Upper lobe of left lung (tissue), 6 donors: ENCODE measurements around the gene STAT5A. TPM values are rescaled to one million over a fixed set of nuclear protein-coding genes. Genes with fewer than 3 reads are reported as not detected.
A peak's percentile ranks its signal among the peaks of the same experiment; 100 is the strongest.

ENCODE experiments used
- ATAC-seq, 2 donors: fragments of 200-7000 bp; cut with Tn5 transposase; one replicate each; pipeline ENCODE4 v1.9.1; 2022; ENCODE audit warnings: mild to moderate bottlenecking in 2 of 2, moderate library complexity in 2 of 2; ENCODE audit not compliant: low FRiP score in 2 of 2
- DNase-seq, 2 donors: peaks; one replicate each; pipeline ENCODE4 v3.0.0-alpha.2; 2019 to 2020
- H3K27ac ChIP-seq, 4 donors: fragments of 200-600 bp; sonication (generic); one replicate each; pipeline ENCODE4 v1.5.1; 2016 to 2019
- H3K27me3 ChIP-seq, 4 donors: fragments of 200-600 bp; sonication (generic); one replicate each; pipeline ENCODE4 v1.5.1; 2017 to 2019
- H3K36me3 ChIP-seq, 4 donors: fragments of 200-600 bp; sonication (generic); one replicate each; pipeline ENCODE4 v1.5.1; 2016 to 2019
- H3K4me1 ChIP-seq, 4 donors: fragments of 200-600 bp; sonication (generic); one replicate each; pipeline ENCODE4 v1.5.1; 2018 to 2019
- H3K4me3 ChIP-seq, 4 donors: fragments of 200-600 bp; sonication (generic); one replicate each; pipeline ENCODE4 v1.5.1; 2017 to 2019; ENCODE audit warnings: mild to moderate bottlenecking in 2 of 4, moderate library complexity in 1 of 4
- H3K9me3 ChIP-seq, 4 donors: fragments of 200-600 bp; sonication (generic); one replicate each; pipeline ENCODE4 v1.5.1; 2018 to 2019
- EP300 ChIP-seq, 4 donors: sonication (generic); formaldehyde crosslinking; IDR thresholded peaks; one replicate each; pipeline ENCODE4 v1.5.1; 2017; ENCODE audit warnings: antibody characterized with exemption in 4 of 4, control low read depth in 2 of 4
- POLR2A ChIP-seq, 4 donors: fragments of 450-650 bp; IDR thresholded peaks; one replicate each; pipeline ENCODE4 v1.5.1; 2016 to 2017; ENCODE audit warnings: antibody characterized with exemption in 4 of 4, mild to moderate bottlenecking in 2 of 4
- POLR2AphosphoS5 ChIP-seq, 2 donors: sonication (generic); formaldehyde crosslinking; IDR thresholded peaks; one replicate each; pipeline ENCODE4 v1.5.1; 2017; ENCODE audit warnings: antibody characterized with exemption in 2 of 2
- WGBS, 2 donors: methylation state at CpG; one replicate each; pipeline ENCODE4 v1.1.5; 2017 to 2018; 5-methylcytosine and 5-hydroxymethylcytosine counted together
- total RNA-seq, 6 donors: library from RNA; depleted of rRNA in 4 of 6; stranded (reverse); fragments of >200 nt in 4 of 6; gene quantifications; one replicate each; pipeline versions ENCODE4 v1.1.0 to v1.2.1, GENCODE V29; 2016 to 2021
- TF ChIP-seq, protein P1 (sequence below), 6 experiments: fragments of 450-650 bp in 4 of 6; fragments of 200-600 bp in 2 of 6; sonication (generic) in 2 of 6; IDR thresholded peaks; one replicate each; pipeline ENCODE4 v1.5.1; 2016 to 2019; ENCODE audit warnings: antibody characterized with exemption in 6 of 6
- donor health status: DM: no; HTN: no; CAD: no; lungs with moderate emphysema.
- donor health status: DM: no; HTN: yes; CAD: no; lungs with severe emphysema.

The STAT5A gene
- total RNA-seq, 6 donors from 2014 or later: 33.7 to 119 (median 70.3) TPM

DNA sequence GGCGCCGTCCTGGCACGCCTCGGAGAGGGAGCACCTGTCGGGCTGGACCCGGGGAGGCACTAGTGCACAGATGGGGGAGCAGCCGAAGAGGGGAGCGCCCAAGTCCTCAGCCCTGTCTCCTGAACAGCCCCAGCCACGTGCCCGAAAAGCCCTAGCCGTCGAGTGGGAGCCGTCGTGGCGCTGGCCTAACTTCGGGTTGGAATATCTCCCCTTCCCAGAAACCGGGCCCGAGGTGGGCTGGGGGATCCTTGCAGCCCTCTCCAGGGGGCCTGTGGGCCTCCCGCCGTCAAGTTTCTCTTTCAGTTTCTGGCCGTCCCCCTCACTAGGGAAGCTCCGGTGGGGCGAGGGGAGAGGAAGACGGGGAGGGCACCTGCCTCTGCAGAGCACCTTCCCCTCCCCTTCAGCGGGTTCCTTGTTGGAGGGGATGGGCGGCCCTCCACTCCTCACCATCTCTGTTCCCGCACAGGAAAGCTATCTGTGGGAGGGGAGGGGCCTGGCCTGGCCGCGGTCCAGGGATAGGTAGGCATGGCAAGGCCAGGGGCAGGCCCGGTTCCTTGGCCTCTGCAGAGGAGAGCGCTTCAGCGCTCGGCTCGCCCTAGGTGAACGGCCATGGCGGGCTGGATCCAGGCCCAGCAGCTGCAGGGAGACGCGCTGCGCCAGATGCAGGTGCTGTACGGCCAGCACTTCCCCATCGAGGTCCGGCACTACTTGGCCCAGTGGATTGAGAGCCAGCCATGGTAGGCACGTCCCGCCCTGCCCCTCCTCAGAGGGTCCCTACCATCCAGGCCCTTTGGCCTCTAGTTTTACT lies 709 bp downstream of the STAT5A start:
- Histone ChIP-seq H3K9me3 (no peaks in the 10 kb centered on the region), H3K4me1 (peaks cover 30 to 54% (median 35%) of the 10 kb centered on the region in 4 donors), H3K4me3 (peak overlapping the region; percentile 49 to 86 (median 64)), H3K27ac (peak overlapping the region; percentile 89 to 94 (median 92)), H3K36me3 (peaks cover 0 to 21% (median 3%) of the 10 kb centered on the region in 4 donors), H3K27me3 (no peaks in the 10 kb centered on the region)
- DNase-seq (peak; percentile 59 to 86), ATAC-seq (peak; percentile 27 to 34)
- WGBS, 2 donors: 40 to 62% methylated on average over 16 to 42 of the region's 44 CpGs
- TF ChIP-seq POLR2AphosphoS5 (IDR thresholded peaks at IDR 0.05) (peak in 1 of 2 donors; percentile 60), EP300 (IDR thresholded peaks at IDR 0.05) (no peak), POLR2A (IDR thresholded peaks at IDR 0.05) (peak in 2 of 4 donors; percentile 19 to 54)
- TF ChIP-seq, protein P1, sequence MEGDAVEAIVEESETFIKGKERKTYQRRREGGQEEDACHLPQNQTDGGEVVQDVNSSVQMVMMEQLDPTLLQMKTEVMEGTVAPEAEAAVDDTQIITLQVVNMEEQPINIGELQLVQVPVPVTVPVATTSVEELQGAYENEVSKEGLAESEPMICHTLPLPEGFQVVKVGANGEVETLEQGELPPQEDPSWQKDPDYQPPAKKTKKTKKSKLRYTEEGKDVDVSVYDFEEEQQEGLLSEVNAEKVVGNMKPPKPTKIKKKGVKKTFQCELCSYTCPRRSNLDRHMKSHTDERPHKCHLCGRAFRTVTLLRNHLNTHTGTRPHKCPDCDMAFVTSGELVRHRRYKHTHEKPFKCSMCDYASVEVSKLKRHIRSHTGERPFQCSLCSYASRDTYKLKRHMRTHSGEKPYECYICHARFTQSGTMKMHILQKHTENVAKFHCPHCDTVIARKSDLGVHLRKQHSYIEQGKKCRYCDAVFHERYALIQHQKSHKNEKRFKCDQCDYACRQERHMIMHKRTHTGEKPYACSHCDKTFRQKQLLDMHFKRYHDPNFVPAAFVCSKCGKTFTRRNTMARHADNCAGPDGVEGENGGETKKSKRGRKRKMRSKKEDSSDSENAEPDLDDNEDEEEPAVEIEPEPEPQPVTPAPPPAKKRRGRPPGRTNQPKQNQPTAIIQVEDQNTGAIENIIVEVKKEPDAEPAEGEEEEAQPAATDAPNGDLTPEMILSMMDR (IDR thresholded peaks at IDR 0.05): no peak

DNA sequence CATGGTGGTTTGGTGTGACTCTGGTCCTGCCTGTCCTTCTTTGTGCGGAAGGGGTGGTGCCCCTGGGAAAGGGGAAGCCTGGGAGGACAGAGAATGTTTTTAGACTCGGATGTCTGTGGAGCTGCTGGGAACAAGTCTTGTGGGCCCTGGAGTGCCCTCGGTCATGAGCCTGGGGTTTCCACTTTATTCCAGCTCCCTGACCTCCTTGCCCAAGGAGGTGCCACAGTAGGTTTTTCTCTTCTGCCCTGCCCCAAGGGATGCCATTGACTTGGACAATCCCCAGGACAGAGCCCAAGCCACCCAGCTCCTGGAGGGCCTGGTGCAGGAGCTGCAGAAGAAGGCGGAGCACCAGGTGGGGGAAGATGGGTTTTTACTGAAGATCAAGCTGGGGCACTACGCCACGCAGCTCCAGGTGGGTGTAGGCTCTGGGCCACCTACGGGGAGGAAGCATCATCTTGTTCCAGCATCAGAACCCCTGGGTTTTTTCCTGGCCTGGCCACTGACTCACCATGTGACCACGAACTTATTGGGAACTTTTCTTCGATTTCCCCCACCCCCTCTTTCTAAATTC lies 1.4 kb downstream of the STAT5A start:
- 56 to 79% methylated on average over 9 of the region's 9 CpGs for WGBS, 2 donors
- peaks cover 0 to 25% (median 3%) of the 10 kb centered on the region in 4 donors for H3K36me3 ChIP-seq
- H3K4me1 ChIP-seq: peaks cover 30 to 55% (median 34%) of the 10 kb centered on the region in 4 donors
- no peaks in the 10 kb centered on the region for H3K27me3 ChIP-seq
- peak overlapping the region; percentile 89 to 94 (median 92) for H3K27ac ChIP-seq
- TF ChIP-seq POLR2A (IDR thresholded peaks at IDR 0.05): peak in 2 of 4 donors; percentile 1 to 8
- TF ChIP-seq, protein P1 (IDR thresholded peaks at IDR 0.05): no peak
- no peak for TF ChIP-seq POLR2AphosphoS5 (IDR thresholded peaks at IDR 0.05)
- DNase-seq (peak in 1 of 2 donors; percentile 55), ATAC-seq (peak; percentile 8 to 9)
- H3K4me3 ChIP-seq: peak overlapping the region in 3 of 4 donors; percentile 63 to 86 (median 65)
- no peaks in the 10 kb centered on the region for H3K9me3 ChIP-seq

DNA sequence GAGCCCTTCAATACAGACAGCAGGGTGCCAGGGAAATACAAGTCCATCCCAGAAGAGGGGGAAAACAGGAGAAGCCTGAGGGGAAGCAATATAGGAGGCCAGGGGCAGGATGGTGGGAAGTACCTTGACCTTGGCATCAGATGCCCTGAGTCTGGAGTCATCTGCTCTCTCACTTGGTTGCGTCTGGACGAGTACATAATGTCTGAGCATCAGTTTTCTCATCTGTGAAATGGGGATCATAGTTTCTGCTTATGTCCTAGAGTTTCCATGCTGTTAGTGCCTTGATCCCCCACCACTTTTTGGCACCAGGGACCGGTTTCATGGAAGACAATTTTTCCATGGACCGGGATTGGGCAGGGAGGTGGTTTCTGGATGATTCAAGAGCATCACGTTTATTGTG lies 2.3 kb downstream of the STAT5A start:
- H3K4me1 ChIP-seq: peaks cover 30 to 54% (median 34%) of the 10 kb centered on the region in 4 donors
- TF ChIP-seq POLR2AphosphoS5 (IDR thresholded peaks at IDR 0.05) (no peak), EP300 (IDR thresholded peaks at IDR 0.05) (no peak), POLR2A (IDR thresholded peaks at IDR 0.05) (no peak)
- TF ChIP-seq, protein P1 (IDR thresholded peaks at IDR 0.05): no peak
- ATAC-seq: no peak
- H3K9me3 ChIP-seq: no peaks in the 10 kb centered on the region
- no peaks in the 10 kb centered on the region for H3K27me3 ChIP-seq
- peak overlapping the region in 2 of 4 donors; percentile 93 to 94 for H3K27ac ChIP-seq
- no peak for DNase-seq
- H3K4me3 ChIP-seq: no peak overlapping the region
- 84 to 91% methylated on average over 5 of the region's 5 CpGs for WGBS, 2 donors
- H3K36me3 ChIP-seq: peaks cover 0 to 29% (median 8%) of the 10 kb centered on the region in 4 donors

DNA sequence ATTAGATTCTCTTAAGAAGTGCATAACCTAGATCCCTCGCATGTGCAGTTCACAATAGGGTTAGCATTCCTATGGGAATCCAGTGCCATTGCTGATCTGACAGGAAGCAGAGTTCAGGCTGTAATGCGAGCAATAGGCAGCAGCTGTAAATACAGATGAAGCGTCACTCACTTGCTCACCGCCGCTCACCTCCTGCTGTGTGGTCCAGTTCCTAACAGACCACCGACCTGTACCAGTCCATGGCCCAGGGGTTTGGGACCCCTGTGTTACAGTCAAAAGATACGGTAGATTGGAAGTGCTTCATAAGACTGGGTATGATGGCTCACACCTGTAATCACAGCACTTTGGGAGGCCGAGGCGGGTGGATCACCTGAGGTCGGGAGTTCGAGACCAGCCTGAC lies 2.8 kb downstream of the STAT5A start:
- Histone ChIP-seq H3K4me1 (peaks cover 30 to 49% (median 31%) of the 10 kb centered on the region in 4 donors), H3K27ac (peak overlapping the region in 1 of 4 donors; percentile 17), H3K27me3 (no peaks in the 10 kb centered on the region), H3K36me3 (peaks cover 0 to 35% (median 14%) of the 10 kb centered on the region in 4 donors), H3K4me3 (no peak overlapping the region), H3K9me3 (no peaks in the 10 kb centered on the region)
- WGBS, 2 donors: 94 to 95% methylated on average over 8 to 11 of the region's 11 CpGs
- ATAC-seq (no peak), DNase-seq (no peak)
- TF ChIP-seq POLR2AphosphoS5 (IDR thresholded peaks at IDR 0.05) (no peak), EP300 (IDR thresholded peaks at IDR 0.05) (no peak), POLR2A (IDR thresholded peaks at IDR 0.05) (no peak)
- TF ChIP-seq, protein P1 (IDR thresholded peaks at IDR 0.05): no peak
